HS-5 (cell line): ENCODE data around the gene NECTIN1.

ENCODE experiments used
- DNase-seq: peaks from one replicate; pipeline ENCODE4 v3.0.0-alpha.2; 2012; ENCODE audit warnings: low read depth

NECTIN1 gene

DNA sequence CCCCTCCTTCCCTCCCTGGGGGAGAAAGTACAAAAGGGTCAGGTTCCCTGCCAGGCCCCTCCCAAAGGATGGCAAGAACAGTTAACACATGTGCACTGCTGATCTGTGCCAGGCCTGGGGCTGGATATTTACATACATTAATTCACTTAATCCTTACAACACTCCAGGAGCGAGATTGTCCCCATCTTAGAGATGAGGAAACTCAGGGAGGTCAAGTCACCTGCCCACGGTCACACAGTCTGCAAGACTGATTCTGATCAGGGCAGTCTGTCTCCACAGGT lies 36.5 kb downstream of the NECTIN1 start:
- no peak for DNase-seq

DNA sequence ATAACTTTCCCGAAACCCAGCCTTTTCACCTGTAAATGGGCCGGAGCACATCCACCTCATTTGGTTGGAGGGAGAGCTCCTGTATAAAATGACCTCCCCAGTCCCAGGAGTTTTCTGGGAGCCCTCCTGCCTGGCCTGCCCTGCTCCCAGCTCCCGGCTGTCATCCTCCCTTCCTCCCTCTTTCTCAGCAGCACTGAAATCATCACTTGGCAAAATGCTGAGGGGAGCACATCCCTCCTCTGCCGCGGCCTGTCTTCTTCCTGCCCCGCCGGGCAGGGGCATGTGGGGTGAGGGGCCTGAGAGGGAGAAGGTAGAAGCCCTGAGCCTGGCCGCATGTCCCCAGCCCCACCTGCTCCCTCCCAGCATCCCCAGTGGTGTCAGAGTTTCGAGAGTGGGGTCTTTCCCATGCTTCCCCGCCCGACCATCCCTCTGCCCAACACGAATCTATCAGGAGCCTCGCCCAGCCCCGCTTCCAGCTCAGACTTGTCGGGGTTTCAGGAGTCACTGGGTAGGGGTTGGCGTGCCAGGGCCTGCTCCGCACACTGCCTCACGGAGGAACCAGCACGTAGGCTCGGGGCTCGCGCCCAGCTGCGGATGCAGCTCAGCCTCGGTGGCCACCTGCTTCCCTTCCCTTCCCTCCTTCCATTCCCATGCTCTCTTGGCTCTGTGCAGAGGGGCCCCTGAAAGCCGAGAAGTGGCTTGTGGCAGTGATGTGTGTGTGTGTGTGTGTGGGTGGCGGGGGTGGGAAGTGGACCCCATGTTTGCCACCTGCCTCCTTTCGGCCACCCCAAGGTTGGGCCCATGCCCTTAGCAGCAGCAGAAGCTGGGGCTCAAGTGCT lies 37.1 kb downstream of the NECTIN1 start:
- DNase-seq, result no peak

DNA sequence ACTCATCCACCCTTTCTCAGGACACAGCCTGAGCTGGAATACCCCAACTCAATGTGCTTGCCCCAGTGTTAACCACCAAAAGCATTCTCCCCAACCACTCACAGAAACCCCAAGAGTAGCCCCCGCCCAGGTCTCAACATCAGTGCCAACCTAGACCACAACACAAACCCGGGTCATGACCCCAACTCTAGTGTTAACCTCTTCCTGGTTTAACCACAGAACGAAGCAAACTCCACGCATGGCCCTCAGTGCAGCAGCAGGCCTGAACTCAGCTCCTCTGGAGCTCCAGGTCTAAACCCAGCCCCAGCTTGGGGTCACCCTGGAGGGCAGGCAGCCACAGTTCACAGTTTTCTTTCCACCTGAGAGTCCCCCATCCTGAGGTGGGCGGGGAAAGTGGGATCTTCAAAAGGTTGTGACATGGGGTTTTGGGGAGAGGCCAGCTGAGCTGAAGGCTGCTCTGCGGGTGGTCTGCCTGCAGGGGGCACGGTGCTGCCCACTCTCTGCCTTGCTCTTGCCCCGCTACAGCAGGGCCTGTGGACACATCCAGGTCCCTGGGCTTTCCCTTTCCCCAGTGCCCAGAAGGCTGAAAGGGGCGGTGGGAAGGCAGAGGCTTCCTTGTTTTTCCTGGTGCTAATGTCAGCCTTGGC lies 37.9 kb downstream of the NECTIN1 start:
- no peak for DNase-seq

DNA sequence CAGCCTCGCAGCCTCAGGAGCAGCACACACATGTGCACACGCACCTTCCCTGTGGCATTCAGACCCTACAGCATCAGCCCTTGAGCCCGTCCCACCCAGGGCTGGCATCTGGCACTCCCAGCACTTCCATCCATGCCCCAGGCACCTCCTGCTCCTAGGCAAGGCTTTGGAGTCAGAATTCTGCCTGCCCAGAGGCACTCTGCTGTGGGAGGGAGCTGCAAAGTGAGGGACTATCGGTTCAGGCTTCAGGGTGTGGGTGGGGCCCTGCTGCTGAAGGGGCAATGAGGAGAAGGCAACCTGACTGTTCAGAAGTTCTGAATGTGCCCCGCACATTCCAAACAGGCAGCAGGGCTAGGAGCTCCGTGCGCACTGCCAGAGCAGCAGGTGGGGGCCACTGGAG lies 39.7 kb downstream of the NECTIN1 start:
- DNase-seq, result no peak

DNA sequence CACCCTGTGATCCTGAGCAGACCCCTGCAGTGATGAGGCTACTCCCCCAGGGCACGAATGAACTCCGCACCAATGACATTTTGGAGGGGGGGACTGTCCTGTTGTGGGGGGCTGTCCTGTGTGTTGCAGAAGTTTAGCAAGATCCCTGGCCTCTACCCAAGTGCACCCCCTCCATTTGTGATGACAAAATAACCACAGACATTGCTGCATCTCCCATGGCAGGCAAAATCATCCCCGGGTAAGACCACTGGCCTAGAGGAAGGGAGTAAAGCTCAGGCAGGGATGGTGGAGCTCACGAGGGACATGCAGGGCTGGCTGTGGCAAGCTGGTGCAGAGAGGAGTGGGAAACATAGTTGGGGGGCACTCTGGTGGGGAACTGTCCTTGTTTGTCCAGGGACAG lies 40.6 kb downstream of the NECTIN1 start:
- DNase-seq, result no peak

DNA sequence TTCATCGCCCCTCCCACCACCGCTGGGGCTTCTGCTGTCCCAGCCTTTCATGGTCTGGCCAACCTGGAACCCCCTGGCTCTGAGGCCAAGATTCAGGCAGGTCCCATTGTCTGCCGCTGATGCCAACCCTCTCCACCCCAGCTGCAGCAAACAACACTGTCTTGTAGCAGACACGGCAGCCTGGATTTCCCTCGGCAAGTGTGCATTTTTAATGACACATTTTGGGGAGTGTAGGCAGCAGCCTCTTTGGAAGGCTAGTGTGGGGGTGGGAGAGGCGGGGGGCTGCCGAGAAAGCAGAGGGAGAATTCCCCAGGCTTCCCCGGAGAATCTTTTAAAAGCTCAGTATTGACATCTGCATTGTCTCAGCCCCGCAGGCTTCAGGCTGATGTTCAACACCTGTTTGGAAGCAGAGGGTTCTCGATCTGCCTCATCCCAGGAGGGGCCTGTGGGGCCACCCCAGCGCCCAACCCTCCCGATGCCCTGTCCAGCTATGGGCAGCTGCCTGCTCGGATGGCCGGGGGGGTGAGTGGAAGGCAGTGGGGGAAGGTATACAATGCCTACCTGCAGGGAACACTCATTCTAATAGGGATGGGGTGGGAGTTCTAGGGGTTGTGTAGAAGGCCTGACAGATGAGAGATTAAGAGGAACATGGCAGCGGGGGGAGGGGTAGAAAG lies 41.5 kb downstream of the NECTIN1 start:
- DNase-seq, result no peak

DNA sequence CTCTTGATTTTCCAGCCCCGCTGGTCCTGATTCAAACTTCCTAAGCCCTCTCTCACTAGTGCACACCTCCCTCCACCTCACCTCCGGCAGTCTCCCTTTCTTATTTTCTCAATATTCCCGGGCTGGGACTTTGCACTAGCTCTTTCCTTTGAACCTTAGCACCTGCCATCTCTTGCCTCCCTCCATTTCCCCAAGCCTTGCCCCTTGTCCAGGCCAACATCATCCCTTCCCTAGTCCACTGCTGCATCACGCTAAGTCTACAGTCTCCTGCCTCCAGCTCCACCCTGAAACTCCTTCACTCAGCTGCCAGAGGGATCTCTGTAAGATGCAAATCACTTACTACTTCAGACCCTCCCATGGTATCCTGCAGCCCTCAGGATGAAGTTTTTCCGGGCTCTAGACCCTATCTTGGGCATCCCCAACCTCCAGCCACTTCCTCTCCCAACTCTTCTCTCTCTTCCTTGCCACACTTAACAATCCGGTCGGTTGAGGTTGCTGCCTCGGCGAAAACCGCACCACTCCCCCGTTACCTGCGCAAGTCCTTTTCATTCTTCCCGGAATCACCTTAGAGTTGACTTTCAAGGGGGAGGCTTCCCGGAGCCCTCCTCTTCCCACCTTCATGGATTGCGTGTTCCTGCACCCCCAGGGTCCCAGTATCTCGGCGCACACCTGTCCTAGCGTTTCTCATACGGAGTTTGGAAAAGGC lies 42.7 kb downstream of the NECTIN1 start:
- no peak for DNase-seq

DNA sequence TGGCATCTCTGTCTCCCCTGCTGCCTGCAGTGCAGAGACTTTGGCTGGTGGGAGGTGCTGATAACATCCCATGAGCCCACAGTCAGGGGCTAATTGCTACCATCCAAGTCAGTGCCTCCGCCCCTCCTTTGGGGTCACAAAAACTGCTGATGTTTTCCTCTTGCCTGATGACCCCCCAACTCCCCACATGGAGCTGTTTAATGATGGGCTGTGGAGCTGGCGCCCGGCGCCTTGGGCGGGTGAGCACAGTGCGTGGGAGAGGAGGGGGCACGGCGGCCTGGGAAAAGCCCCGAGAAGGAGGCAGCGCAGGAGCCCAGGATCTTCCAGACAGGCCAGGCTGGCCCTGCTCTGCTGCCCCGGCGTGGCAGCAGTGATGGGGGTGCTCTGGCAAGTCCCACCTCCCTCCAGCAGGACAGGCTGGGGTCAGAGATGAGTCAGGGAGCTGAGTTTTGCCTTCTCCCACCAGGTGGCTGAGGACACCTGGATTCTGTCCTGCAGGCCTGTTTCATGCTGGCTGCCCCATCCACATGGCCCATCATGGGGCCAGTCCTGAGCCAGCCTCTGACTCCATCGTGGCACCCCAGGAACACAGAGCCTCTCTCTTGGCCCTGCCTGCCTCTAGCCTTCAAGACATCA lies 43.8 kb downstream of the NECTIN1 start:
- no peak for DNase-seq

DNA sequence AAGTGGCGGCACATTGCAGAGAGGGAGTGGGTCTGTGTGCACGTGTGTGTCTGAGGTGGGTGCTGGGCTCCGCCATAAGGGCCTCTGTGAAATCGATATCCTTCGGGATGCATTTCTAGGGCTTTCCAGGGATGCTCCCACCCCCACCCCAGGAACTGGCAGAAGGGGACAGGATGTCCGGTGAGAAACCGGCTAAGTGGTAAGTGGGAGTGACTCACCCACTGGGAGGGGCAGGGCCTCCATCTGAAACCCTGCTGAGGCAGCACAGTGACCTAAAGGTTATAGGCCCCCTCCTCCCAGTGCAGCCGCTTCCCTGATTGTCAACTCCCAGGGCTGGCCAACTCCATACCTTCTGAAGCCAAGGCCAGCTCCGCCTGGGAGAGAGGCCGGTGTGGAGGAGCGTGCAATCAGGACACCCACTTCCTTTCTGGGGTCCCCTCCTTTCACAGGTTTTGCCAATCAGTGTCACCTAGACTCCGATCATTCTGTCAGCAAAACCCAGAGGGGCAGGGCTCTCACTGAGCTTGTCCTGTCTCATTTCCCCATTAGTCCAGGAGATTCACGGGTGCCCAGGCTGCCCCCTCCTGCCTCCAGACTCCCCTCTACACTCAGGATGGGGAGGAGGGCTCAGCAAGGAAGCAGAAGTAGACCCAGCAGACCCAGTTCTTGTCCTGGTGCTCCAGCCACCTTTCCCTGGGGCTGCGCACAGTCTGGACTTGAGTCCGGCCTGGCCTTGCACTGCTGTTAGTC lies 44.5 kb downstream of the NECTIN1 start:
- peak; percentile 26 for DNase-seq

DNA sequence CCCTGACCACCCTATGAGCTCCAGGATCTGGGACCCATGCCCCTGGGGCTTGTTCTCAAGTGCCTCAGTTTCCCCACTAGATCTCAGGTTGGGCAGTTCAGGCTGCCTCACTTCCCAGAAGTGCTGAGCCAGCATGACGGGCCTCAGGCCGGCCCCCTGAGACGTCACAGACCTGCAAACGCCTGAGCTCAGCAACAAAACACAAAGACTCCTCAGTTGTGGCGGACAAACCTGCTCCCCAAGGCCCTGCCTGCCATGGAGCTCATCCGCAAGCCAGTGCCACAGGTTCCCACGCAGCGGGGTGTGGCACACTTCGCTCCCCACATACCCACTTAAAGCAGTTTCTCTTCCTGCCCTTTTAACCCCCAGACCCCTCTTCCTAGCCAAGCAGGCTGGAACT lies 45.2 kb downstream of the NECTIN1 start:
- no peak for DNase-seq

DNA sequence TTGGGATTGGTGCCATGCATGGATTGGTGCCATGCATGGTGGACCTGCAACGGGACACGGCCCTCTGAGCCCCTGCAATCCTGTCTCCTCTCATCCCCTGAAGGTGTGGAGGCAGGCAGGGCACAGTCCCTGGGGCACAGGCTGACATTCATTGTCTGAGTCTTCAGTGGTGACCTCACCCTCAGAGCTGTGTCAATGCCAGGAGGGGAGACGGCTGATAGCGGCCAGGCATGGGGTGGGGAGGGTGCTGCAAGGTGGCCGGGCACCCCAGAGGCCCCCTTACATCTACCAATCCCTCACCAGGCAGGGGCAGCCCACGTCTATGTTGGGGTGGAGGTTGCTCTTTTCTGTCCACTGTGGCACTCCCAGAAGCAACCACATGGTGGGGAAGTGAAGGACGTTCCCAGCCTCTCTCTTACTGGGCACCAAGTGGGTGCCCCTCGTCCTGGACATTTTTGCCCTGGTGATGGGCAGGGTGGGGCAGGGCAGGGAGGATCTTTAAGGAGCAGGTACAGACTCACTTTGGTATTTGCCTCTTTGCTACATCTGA lies 47.6 kb downstream of the NECTIN1 start:
- no peak for DNase-seq

DNA sequence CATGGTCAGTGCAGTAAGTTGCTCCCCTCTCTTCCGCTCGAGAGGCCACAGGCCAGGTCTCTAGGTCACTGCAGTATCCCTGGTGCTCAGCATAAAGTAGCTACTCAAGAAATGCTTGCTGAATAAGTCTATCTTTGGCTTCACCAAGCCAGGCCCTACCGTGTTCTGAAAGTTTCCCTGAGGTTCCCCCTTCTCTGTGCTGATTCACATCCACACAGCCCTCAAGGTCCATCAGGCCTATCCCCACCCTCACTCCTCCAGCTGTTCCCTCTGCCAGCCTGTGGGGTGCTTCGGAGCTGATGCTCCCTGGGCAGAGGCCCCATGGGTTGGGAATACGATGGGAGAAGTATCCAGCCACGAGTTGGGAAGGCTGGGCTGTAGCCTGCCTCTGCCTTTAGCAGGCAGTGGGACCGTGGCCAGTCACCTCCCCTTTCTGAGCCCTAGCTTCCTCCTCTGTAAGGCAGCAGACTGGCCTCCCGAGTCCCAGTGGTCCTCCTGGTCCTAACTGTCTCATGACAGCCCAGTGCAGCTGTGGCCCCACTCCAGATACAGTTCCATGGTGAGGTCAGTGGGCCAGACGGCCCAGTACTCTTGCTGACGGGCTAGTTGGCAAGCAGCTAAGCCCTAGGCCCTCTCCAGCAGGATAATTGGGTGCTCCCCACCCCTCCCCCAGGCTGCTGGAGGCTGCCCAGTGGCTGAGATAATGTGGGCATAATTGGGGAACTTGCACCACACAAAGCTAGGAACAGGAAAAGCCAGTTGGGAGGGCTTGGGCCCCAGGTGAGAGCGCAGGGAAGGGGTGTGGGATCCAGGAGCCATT lies 48.2 kb downstream of the NECTIN1 start:
- no peak for DNase-seq

DNA sequence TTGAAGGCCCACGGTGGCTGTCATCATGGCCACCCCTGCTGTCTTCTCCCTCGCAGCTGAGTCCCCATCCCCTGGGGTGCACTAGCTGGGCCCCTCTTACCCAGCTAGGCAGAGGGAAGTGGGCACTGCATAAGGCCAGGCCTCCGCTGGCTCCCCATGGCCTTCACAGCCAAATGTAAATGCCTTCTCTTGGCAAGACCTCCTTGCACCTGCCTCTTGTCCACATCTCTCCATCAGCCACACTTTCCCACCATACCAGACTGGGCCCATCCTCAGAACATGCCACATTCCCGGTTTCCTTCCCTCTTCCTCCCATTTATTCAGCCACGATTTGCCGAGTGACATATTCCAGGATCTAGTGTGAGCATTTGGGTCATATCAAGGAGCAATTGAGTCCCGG lies 49.7 kb downstream of the NECTIN1 start:
- DNase-seq, result no peak

DNA sequence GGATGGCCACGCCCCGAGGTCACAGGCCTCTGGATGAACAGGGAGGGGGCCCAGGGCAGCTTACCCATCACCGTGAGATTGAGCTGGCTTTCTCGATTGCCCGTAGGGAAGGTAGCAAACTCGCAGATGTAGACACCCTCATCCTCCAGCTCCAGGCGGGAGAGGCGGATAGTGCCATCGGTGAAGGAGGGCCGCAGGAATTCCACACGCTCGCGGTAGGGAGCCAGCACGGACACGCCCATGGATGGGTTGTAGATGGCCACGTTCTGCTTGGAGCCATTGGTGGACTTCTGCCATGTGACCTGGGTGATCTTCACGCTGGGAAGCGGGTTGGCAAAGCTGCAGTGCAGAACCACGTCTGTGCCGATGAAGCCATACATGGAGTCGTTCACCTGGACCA lies 50.6 kb downstream of the NECTIN1 start:
- no peak for DNase-seq

DNA sequence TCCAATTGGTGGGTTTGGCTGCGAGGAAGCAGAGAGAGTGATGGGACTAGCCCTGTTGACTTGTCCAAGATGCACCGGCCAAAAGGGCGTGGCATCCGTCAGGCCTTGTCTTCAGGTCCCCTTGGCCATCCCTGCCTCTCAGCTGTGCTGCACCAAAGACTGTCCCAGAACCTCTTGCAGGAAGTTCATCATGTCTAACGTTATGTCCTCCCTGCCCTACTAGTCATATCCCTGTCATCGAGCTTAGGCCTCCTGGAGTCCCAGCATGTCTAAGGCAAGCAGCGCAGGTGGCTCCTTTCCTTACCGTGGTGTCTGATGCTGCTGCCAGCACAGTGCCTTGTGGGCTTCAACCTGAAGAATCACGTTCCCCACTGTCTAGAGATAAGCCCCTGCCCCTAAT lies 51.2 kb downstream of the NECTIN1 start:
- DNase-seq, result no peak

DNA sequence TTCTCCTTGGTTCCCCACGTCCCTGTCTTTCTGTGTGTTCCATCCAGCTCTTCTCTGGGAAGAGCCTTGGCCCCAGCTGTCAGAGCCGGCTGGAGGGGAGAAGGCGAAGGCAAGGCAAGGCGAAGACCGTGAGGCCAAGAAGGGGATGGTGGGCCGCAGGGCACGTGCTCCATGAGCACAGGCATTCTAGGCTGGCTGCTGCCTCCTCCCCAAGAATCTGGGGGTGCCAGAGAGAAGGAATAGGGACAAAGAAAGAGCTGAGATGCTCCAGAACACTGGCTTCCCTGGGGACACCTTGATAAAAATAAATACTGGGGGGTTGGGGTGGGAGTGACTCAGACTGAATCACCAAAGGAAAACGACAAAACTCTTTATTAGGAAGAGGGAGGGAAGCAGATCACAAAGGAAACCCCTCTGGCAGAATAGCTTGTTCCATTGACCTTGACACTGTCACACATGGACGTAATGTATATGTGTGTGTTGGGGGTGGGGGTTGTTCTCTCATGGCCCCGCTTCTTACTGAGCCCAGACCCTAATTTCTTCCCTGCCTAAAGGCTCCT lies 52.5 kb downstream of the NECTIN1 start:
- DNase-seq, result no peak

DNA sequence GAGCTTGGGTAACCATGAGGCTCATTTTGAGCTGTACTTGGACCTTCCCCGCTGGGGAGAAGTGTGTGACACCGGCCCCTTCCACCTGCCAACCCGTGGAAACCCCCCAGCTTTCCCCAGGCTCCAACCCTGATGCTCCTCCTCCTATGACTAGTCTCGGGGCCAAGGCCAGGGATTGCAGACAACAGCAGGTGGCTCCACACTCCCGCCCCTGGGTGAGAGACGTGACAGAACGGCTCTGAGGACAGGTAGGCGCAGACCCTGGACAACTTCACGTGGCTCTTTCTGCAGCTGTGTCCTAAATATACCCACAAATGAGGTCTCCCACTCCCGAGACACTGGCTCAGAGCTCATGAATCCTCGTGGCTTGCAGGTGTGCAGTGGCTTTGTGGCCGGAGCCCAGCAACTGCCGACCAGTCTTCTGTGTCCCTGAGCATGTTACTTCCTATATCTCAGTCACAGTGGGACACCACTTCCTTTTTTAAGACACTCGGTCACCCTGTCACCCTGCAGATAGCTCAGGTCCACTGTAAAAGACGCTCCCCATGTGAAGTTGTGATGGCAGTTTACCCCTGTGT lies 55.2 kb downstream of the NECTIN1 start:
- no peak for DNase-seq

DNA sequence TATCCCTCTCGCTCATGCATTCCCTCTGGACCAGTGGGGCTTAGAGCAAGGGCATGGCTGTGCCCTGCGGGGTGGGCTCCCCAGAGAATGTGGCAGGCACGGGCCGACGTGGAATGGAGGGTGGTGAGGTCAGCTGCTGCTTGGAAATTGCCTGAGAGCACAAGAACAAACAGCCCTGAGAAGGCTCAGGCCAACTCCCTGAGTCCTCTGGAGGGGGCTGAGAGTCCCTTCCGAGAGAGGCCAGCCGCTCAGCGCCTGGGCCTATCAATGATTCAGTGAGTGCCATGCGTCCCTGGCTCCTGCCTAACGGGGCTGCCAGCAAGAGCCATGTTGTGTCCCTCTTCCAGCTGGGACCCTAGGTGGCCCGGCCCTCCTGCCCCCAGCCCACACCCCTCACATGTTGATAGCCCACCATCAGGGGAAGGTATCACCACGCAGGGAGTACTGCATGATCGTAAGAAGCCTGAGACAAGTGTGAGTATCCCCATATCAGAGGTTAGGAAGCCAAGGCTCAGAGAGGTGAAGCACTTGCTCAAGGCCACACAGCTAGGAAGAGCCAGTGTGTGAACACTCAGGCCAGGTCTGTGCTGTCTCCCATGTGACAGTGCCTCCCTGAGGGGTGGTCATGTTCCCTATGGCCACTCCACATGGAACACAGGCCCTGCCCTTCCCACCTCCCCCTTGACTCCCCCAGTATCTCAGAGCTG lies 55.8 kb downstream of the NECTIN1 start:
- DNase-seq, result no peak

DNA sequence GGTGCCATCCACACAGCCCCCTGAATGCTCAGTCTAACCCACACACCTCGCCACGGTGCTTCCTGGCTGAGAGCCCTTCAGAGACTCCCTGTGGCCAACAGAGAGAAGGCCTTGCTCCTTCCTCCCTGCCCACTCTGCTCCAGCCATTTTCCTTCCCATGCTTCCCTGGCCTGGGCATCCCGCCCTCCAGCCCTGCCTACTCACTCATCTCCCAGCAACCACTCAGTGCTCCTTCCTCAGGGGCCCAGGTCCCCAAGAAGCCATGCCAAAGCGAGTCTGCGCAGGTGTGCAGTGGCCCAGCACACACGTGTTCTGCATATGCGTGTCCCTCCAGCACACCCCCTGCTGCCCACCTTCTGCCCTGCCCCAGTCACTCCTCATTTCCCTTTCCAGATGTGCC lies 56.4 kb downstream of the NECTIN1 start:
- DNase-seq, result no peak
